ENCODE measurements around the gene LRIT1.

The LRIT1 gene

GRCh38 chr10:84267503-84268126, 26.3 kb upstream of the LRIT1 start:
- no peak for TF ChIP-seq FOXP2 (optimal IDR thresholded peaks at IDR 0.05; ENCODE audit: borderline replicate concordance, extremely low read depth, extremely low read length, insufficient read depth)

GRCh38 chr10:84265418-84265817, 24.1 kb upstream of the LRIT1 start:
- TF ChIP-seq SIN3A (IDR thresholded peaks at IDR 0.05; ENCODE audit: borderline replicate concordance, insufficient read depth, low read length) (no peak), REST (IDR thresholded peaks at IDR 0.05; ENCODE audit: insufficient read depth in 1 of 2, low read depth in 2 of 2, low read length in 2 of 2) (no peak), FOXP2 (optimal IDR thresholded peaks at IDR 0.05; ENCODE audit: borderline replicate concordance, extremely low read depth, extremely low read length, insufficient read depth) (no peak), TAF1 (IDR thresholded peaks at IDR 0.05; ENCODE audit: borderline replicate concordance, insufficient read depth, low read length) (no peak), POLR2AphosphoS5 (IDR thresholded peaks at IDR 0.05; ENCODE audit: low read depth, low read length) (no peak)

GRCh38 chr10:84264611-84265141, 23.3 kb upstream of the LRIT1 start:
- no peak for TF ChIP-seq SIN3A (IDR thresholded peaks at IDR 0.05; ENCODE audit: borderline replicate concordance, insufficient read depth, low read length)
- no peak for TF ChIP-seq POLR2AphosphoS5 (IDR thresholded peaks at IDR 0.05; ENCODE audit: low read depth, low read length)
- TF ChIP-seq REST (IDR thresholded peaks at IDR 0.05; ENCODE audit: insufficient read depth in 1 of 2, low read depth in 2 of 2, low read length in 2 of 2) = no peak
- TF ChIP-seq FOXP2 (optimal IDR thresholded peaks at IDR 0.05; ENCODE audit: borderline replicate concordance, extremely low read depth, extremely low read length, insufficient read depth) = no peak
- TF ChIP-seq TAF1 (IDR thresholded peaks at IDR 0.05; ENCODE audit: borderline replicate concordance, insufficient read depth, low read length) = no peak

- no peak for TF ChIP-seq POLR2AphosphoS5 (IDR thresholded peaks at IDR 0.05; ENCODE audit: low read depth, low read length)
Measured at GRCh38 chr10:84263716-84264115, 22.4 kb upstream of the LRIT1 start.

- TF ChIP-seq REST (IDR thresholded peaks at IDR 0.05; ENCODE audit: insufficient read depth in 1 of 2, low read depth in 2 of 2, low read length in 2 of 2) (no peak), TAF1 (IDR thresholded peaks at IDR 0.05; ENCODE audit: borderline replicate concordance, insufficient read depth, low read length) (no peak), POLR2AphosphoS5 (IDR thresholded peaks at IDR 0.05; ENCODE audit: low read depth, low read length) (no peak), SIN3A (IDR thresholded peaks at IDR 0.05; ENCODE audit: borderline replicate concordance, insufficient read depth, low read length) (no peak), FOXP2 (optimal IDR thresholded peaks at IDR 0.05; ENCODE audit: borderline replicate concordance, extremely low read depth, extremely low read length, insufficient read depth) (no peak)
Measured at GRCh38 chr10:84262190-84262956, 21.0 kb upstream of the LRIT1 start.

- TF ChIP-seq SIN3A (IDR thresholded peaks at IDR 0.05; ENCODE audit: borderline replicate concordance, insufficient read depth, low read length) (no peak), REST (IDR thresholded peaks at IDR 0.05; ENCODE audit: insufficient read depth in 1 of 2, low read depth in 2 of 2, low read length in 2 of 2) (no peak), POLR2AphosphoS5 (IDR thresholded peaks at IDR 0.05; ENCODE audit: low read depth, low read length) (no peak), FOXP2 (optimal IDR thresholded peaks at IDR 0.05; ENCODE audit: borderline replicate concordance, extremely low read depth, extremely low read length, insufficient read depth) (no peak), TAF1 (IDR thresholded peaks at IDR 0.05; ENCODE audit: borderline replicate concordance, insufficient read depth, low read length) (no peak)
Measured at GRCh38 chr10:84261236-84261915, 20.0 kb upstream of the LRIT1 start.

Data from PFSK-1 (cell line).